Gastrocnemius medialis (tissue), 4 donors: Measurements from ENCODE around the gene ACAN. TPM values are rescaled to one million over a fixed set of nuclear protein-coding genes. Genes with fewer than 3 reads are reported as not detected.

Experiments used
- ATAC-seq, 2 donors: fragments of 150-250 bp; one replicate each; pipeline ENCODE4 v1.9.1; 2016
- DNase-seq, 2 donors: peaks; one replicate each; pipeline ENCODE4 v3.0.0-alpha.2; 2019
- H3K27ac ChIP-seq, 4 donors: fragments of 200-600 bp; sonication (generic); 1 replicate in 1 of 4; 2 replicates in 3 of 4; pipeline ENCODE4 v1.5.1; 2016 to 2018; ENCODE audit warnings: mild to moderate bottlenecking in 2 of 4, moderate library complexity in 1 of 4
- H3K27me3 ChIP-seq, 3 donors: fragments of 200-600 bp; sonication (generic) in 2 of 3; 1 replicate in 1 of 3; 2 replicates in 2 of 3; pipeline versions ENCODE4 v1.5.1 to v1.6.0; 2016 to 2019; ENCODE audit warnings: mild to moderate bottlenecking in 1 of 3, moderate library complexity in 1 of 3
- H3K36me3 ChIP-seq, 2 donors: fragments of 200-600 bp; sonication (generic) in 1 of 2; one replicate each; pipeline ENCODE4 v1.5.1; 2017 to 2018
- H3K4me1 ChIP-seq, 2 donors: fragments of 200-600 bp; sonication (generic) in 1 of 2; one replicate each; pipeline ENCODE4 v1.5.1; 2016 to 2017; ENCODE audit warnings: mild to moderate bottlenecking in 2 of 2
- H3K4me3 ChIP-seq, 4 donors: fragments of 200-600 bp; sonication (generic) in 3 of 4; 1 replicate in 1 of 4; 2 replicates in 3 of 4; pipeline ENCODE4 v1.5.1; 2016 to 2019; ENCODE audit warnings: mild to moderate bottlenecking in 2 of 4
- H3K9me3 ChIP-seq, 3 donors: fragments of 200-600 bp; sonication (generic) in 2 of 3; 1 replicate in 1 of 3; 2 replicates in 2 of 3; pipeline ENCODE4 v1.5.1; 2016 to 2019
- CTCF ChIP-seq, 5 experiments: fragments of 450-650 bp in 3 of 5; fragments of 200-600 bp in 2 of 5; sonication (generic) in 2 of 5; IDR thresholded peaks in 4 of 5; conservative IDR thresholded peaks in 1 of 5; 1 replicate in 4 of 5; 2 replicates in 1 of 5; pipeline ENCODE4 v1.5.1; 2016 to 2019; ENCODE audit warnings: antibody characterized with exemption in 5 of 5, mild to moderate bottlenecking in 3 of 5, moderate library complexity in 3 of 5
- POLR2A ChIP-seq, 2 donors: fragments of 450-650 bp; IDR thresholded peaks; one replicate each; pipeline ENCODE4 v1.6.1; 2017; ENCODE audit warnings: antibody characterized with exemption in 2 of 2, mild to moderate bottlenecking in 2 of 2, moderate library complexity in 2 of 2
- in situ Hi-C, 4 donors: fragments of 200-750 bp; cut with MboI; loops; one replicate each; pipeline versions ENCODE4 v1.15.0 to v1.8.0; 2017; ENCODE audit warnings: low sequenced_read_pairs in 4 of 4
- intact Hi-C: fragments of 100-400 bp; cut with DNase I; formaldehyde crosslinking; loops from one replicate; pipeline ENCODE4 v1.15.1; 2023; ENCODE audit warnings: low total_unique reads
- total RNA-seq, 4 donors: library from RNA; depleted of rRNA; stranded (reverse); fragments of >200 nt; gene quantifications; one replicate each; pipeline versions ENCODE4 v1.1.0 to v1.2.3, GENCODE V29; 2016

The ACAN gene
- 1 to 10 TPM in 1 of 4 donors, under 1 TPM in 1, not detected in 2; 0.04 to 1.7 TPM for total RNA-seq

GRCh38 chr15:88803241-88803919, at the start of gene ACAN:
TSS of gene ACAN (plus strand) at chr15:88803436. CDS start at chr15:88836207, 32,771 bp downstream.
- intact Hi-C loops (no loop called here), in situ Hi-C loops (no loop called here)
- peak within 1 kb of the TSS; percentile 21 to 33 (median 27) for H3K4me3 ChIP-seq
- H3K9me3 ChIP-seq: no peaks in the 10 kb centered on the region
- DNase-seq: no peak
- H3K36me3 ChIP-seq: no peaks in the 10 kb centered on the region
- H3K27ac ChIP-seq: no peak within 1 kb of the TSS
- peaks cover 32 to 52% (median 36%) of the 10 kb centered on the region in 3 donors for H3K27me3 ChIP-seq
- no peak for TF ChIP-seq CTCF (IDR thresholded peaks at IDR 0.05 in 4 of 5, conservative IDR thresholded peaks at IDR 0.05 in 1 of 5)
- no peak for TF ChIP-seq POLR2A (IDR thresholded peaks at IDR 0.05)
- H3K4me1 ChIP-seq: no peaks in the 10 kb centered on the region
- ATAC-seq: no peak

- intact Hi-C loops (no loop called here), in situ Hi-C loops (no loop called here)
- DNase-seq: no peak
- Histone ChIP-seq H3K4me3 (no peak overlapping the region), H3K4me1 (no peaks in the 10 kb centered on the region), H3K27ac (no peak overlapping the region), H3K27me3 (no peaks in the 10 kb centered on the region), H3K36me3 (no peaks in the 10 kb centered on the region), H3K9me3 (no peaks in the 10 kb centered on the region)
- TF ChIP-seq CTCF (IDR thresholded peaks at IDR 0.05 in 4 of 5, conservative IDR thresholded peaks at IDR 0.05 in 1 of 5): no peak
- no peak for TF ChIP-seq POLR2A (IDR thresholded peaks at IDR 0.05)
- no peak for ATAC-seq
These were observed 46.7 kb upstream of the ACAN start for GRCh38 chr15:88756521-88756920.

GRCh38 chr15:88756921-88757320, 46.3 kb upstream of the ACAN start:
- no peak overlapping the region for H3K27ac ChIP-seq
- ATAC-seq (no peak), DNase-seq (no peak)
- TF ChIP-seq CTCF (IDR thresholded peaks at IDR 0.05 in 4 of 5, conservative IDR thresholded peaks at IDR 0.05 in 1 of 5) (no peak), POLR2A (IDR thresholded peaks at IDR 0.05) (no peak)
- H3K9me3 ChIP-seq: no peaks in the 10 kb centered on the region
- no peaks in the 10 kb centered on the region for H3K36me3 ChIP-seq
- no peak overlapping the region for H3K4me3 ChIP-seq
- H3K4me1 ChIP-seq: no peaks in the 10 kb centered on the region
- in situ Hi-C loops (no loop called here), intact Hi-C loops (no loop called here)
- H3K27me3 ChIP-seq: no peaks in the 10 kb centered on the region

- in situ Hi-C loops (no loop called here), intact Hi-C loops (no loop called here)
- no peaks in the 10 kb centered on the region for H3K4me1 ChIP-seq
- H3K36me3 ChIP-seq: no peaks in the 10 kb centered on the region
- no peak overlapping the region for H3K4me3 ChIP-seq
- no peak overlapping the region for H3K27ac ChIP-seq
- no peaks in the 10 kb centered on the region for H3K27me3 ChIP-seq
- no peak for TF ChIP-seq CTCF (IDR thresholded peaks at IDR 0.05 in 4 of 5, conservative IDR thresholded peaks at IDR 0.05 in 1 of 5)
- TF ChIP-seq POLR2A (IDR thresholded peaks at IDR 0.05): no peak
- ATAC-seq (no peak), DNase-seq (no peak)
- no peaks in the 10 kb centered on the region for H3K9me3 ChIP-seq
These were observed 43.4 kb upstream of the ACAN start for GRCh38 chr15:88759872-88760271.

DNA sequence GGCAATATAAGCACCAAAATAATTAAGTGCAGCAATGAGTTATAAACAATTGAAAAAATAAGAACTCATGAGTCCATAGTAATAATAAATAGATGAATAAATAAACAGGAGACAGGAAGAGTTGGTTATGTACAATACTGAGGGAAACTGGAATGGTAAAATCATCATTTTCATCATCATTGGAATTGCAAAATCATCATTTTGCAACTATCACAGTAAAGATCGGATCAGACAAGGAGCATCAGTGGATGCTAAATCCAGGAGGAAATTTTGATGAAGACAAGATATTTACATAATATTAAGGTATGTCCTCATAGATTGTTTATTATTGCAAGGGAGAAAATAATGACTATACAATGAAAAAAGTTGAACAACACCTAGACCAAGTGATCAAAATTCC, 38.8 kb upstream of the ACAN start:
- DNase-seq: no peak
- TF ChIP-seq POLR2A (IDR thresholded peaks at IDR 0.05) (no peak), CTCF (IDR thresholded peaks at IDR 0.05 in 4 of 5, conservative IDR thresholded peaks at IDR 0.05 in 1 of 5) (no peak)
- intact Hi-C loops: no loop called here

More for the DNA sequence above, 38.8 kb upstream of the ACAN start:
- Histone ChIP-seq H3K27ac (no peak overlapping the region), H3K36me3 (no peaks in the 10 kb centered on the region), H3K4me1 (no peaks in the 10 kb centered on the region), H3K4me3 (no peak overlapping the region), H3K9me3 (no peaks in the 10 kb centered on the region), H3K27me3 (peaks cover 5 to 6% (median 5%) of the 10 kb centered on the region in 3 donors)
- in situ Hi-C loops: no loop called here
- ATAC-seq: no peak
